Thyroid gland (tissue), 4 donors: Measurements from ENCODE around the gene CDC42EP2.

Source experiments
- POLR2A ChIP-seq, 2 donors: fragments of 450-650 bp; IDR thresholded peaks; one replicate each; pipeline ENCODE4 v1.6.1; 2017; ENCODE audit warnings: antibody characterized with exemption in 2 of 2, mild to moderate bottlenecking in 2 of 2, moderate library complexity in 1 of 2
- TF ChIP-seq, protein P1 (sequence below), 6 experiments: fragments of 200-600 bp in 3 of 6; fragments of 450-650 bp in 3 of 6; sonication (generic) in 3 of 6; IDR thresholded peaks; one replicate each; pipeline ENCODE4 v1.5.1; 2016 to 2019; ENCODE audit warnings: antibody characterized with exemption in 6 of 6, mild to moderate bottlenecking in 2 of 6, inconsistent platforms in 1 of 6, moderate library complexity in 1 of 6

DNA sequence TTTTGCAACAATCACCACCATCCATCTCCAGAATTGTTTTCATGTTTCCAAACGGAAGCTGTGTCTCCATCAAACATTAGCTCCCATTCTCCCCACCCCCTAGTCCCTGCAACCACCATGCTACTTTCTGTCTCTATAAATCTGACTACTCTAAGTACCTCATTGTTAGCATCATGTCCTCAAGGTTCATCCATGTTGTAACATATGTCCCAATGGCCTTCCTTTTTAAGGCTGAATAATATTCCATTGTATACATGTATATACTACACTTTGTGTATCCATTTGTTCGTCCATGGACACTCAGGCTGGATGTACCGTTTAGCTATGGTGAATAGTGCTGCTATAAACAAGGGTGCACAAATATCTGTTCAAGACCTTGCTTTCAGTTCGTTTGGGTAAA is 10.8 kb downstream of the CDC42EP2 start:
- TF ChIP-seq, protein P1, sequence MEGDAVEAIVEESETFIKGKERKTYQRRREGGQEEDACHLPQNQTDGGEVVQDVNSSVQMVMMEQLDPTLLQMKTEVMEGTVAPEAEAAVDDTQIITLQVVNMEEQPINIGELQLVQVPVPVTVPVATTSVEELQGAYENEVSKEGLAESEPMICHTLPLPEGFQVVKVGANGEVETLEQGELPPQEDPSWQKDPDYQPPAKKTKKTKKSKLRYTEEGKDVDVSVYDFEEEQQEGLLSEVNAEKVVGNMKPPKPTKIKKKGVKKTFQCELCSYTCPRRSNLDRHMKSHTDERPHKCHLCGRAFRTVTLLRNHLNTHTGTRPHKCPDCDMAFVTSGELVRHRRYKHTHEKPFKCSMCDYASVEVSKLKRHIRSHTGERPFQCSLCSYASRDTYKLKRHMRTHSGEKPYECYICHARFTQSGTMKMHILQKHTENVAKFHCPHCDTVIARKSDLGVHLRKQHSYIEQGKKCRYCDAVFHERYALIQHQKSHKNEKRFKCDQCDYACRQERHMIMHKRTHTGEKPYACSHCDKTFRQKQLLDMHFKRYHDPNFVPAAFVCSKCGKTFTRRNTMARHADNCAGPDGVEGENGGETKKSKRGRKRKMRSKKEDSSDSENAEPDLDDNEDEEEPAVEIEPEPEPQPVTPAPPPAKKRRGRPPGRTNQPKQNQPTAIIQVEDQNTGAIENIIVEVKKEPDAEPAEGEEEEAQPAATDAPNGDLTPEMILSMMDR (IDR thresholded peaks at IDR 0.05): no peak
- no peak for TF ChIP-seq POLR2A (IDR thresholded peaks at IDR 0.05)
